ENCODE results near the gene DDX51. TPM values are rescaled to one million over a fixed set of nuclear protein-coding genes. Genes with fewer than 3 reads are reported as not detected.

The DDX51 gene
- total RNA-seq, 2 experiments from 2014 or later, result 58.0 to 59.3 TPM

DNA sequence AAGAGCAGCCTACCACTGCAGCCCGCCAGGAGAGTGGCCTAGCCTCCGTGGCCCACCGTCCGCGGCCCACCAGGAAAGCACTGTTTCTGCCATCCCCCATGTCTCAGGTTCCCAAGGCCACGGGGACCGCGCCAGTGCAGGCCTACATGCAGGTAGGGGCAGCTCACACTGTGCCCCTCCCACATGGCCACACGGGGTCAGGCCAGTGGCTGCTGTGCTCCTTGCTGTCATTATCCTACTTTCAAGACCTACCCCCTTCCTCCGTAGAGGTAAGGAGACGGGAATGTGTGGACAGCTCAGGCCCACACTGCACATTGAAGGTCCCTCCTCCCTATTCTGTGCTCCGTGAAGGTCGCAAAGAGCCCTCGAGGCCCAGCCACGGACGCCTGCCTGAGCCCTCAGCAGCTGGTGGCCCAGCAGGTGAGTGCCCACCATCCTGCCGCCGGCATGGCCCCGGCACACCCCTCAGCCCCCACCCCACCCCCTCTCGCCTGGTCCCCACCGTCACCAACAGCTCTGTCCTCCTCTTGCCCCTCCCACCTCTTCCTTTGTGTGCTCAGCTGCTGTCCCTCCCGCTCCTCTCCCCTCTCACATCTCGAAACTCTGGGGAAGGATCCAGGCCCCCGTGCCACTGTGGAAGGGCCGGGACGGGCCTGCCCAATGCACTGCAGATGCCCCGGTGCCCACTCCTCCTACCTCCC, 10.0 kb downstream of the DDX51 start:
- ChIA-PET POLR2A (no interaction called here), CTCF (no interaction called here)
- intact Hi-C loops (cut with DNase I, micrococcal nuclease), result no loop called here
- Mint-ChIP-seq H3K27ac (no peak overlapping the region), H3K4me1 (ENCODE audit: low read depth) (no peaks in the 10 kb centered on the region), H3K4me3 (no peak overlapping the region), H3K9me3 (no peaks in the 10 kb centered on the region), H3K36me3 (ENCODE audit: low read depth) (peaks cover 8% of the 10 kb centered on the region), H3K27me3 (no peaks in the 10 kb centered on the region)
- no peak overlapping the region for H3K4me3 ChIP-seq (ENCODE audit: low read length)
- TF ChIP-seq, protein P1, sequence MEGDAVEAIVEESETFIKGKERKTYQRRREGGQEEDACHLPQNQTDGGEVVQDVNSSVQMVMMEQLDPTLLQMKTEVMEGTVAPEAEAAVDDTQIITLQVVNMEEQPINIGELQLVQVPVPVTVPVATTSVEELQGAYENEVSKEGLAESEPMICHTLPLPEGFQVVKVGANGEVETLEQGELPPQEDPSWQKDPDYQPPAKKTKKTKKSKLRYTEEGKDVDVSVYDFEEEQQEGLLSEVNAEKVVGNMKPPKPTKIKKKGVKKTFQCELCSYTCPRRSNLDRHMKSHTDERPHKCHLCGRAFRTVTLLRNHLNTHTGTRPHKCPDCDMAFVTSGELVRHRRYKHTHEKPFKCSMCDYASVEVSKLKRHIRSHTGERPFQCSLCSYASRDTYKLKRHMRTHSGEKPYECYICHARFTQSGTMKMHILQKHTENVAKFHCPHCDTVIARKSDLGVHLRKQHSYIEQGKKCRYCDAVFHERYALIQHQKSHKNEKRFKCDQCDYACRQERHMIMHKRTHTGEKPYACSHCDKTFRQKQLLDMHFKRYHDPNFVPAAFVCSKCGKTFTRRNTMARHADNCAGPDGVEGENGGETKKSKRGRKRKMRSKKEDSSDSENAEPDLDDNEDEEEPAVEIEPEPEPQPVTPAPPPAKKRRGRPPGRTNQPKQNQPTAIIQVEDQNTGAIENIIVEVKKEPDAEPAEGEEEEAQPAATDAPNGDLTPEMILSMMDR (IDR thresholded peaks at IDR 0.05), result no peak
- no peak overlapping the region for H3K27ac ChIP-seq (ENCODE audit: low read depth in 1 of 2, low read length in 2 of 2)
- DNase-seq (no peak), ATAC-seq (ENCODE audit: poor library complexity) (no peak)
- H3K27me3 ChIP-seq (ENCODE audit: control insufficient read depth in 1 of 2, insufficient read depth in 2 of 2, low read length in 2 of 2), result no peaks in the 10 kb centered on the region
- no peaks in the 10 kb centered on the region for H3K4me1 ChIP-seq (ENCODE audit: insufficient read depth, low read length)
- peaks cover 8% of the 10 kb centered on the region for H3K36me3 ChIP-seq (ENCODE audit: insufficient read depth, low read length)
- H3K9me3 ChIP-seq (ENCODE audit: control insufficient read depth in 1 of 2, insufficient read depth in 1 of 2, low read length in 2 of 2), result peaks cover 0 to 14% of the 10 kb centered on the region in 2 experiments

DNA sequence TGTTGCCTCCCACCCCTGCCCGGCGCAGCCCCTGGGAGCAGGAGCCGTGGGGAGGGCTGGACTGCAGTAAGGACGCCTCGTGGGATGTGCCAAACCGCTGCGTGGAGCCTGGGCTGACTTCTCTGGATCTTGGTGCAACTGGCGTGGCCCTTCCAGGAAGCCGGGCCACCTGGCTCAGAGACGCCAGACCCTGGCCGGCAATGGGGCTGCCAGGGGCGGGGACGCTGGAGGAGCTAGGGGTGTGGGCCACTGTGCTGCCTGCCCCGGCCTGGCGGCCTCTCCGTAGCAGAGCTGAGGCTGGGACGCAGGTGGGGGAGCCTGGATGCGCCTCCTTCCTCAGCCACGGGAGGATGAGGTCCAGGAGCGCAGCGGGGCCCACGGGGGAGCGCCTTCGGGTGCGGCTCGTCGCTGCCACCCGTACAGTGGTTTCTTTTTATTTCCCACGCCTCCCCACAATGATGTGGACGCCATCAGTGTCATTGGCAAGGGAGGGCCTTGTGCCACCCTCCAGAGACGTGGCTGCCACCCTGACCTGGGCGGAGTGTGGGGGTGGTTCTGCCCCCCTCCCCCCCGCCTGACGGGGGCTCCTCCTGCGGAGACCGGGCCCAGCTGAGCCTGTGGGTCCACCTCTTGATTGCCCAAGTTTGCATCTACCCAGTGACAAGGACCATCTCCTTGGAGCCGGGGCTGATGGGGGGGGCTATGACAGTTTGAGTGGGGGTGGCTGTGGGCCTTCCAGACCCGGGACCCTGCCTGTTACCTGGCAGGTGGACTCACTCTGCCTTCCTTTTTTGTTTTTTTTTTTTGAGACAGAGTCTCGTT, 11.3 kb downstream of the DDX51 start:
- TF ChIP-seq, protein P1 (IDR thresholded peaks at IDR 0.05), result no peak
- ATAC-seq (ENCODE audit: poor library complexity) (no peak), DNase-seq (no peak)
- Mint-ChIP-seq H3K4me3 (no peak overlapping the region), H3K36me3 (ENCODE audit: low read depth) (peaks cover 12% of the 10 kb centered on the region), H3K4me1 (ENCODE audit: low read depth) (no peaks in the 10 kb centered on the region), H3K27me3 (no peaks in the 10 kb centered on the region), H3K9me3 (peaks cover 3% of the 10 kb centered on the region), H3K27ac (no peak overlapping the region)
- no peaks in the 10 kb centered on the region for H3K27me3 ChIP-seq (ENCODE audit: control insufficient read depth in 1 of 2, insufficient read depth in 2 of 2, low read length in 2 of 2)
- no peaks in the 10 kb centered on the region for H3K4me1 ChIP-seq (ENCODE audit: insufficient read depth, low read length)
- intact Hi-C loops (cut with DNase I, micrococcal nuclease), result no loop called here
- H3K9me3 ChIP-seq (ENCODE audit: control insufficient read depth in 1 of 2, insufficient read depth in 1 of 2, low read length in 2 of 2), result peaks cover 4 to 14% of the 10 kb centered on the region in 2 experiments
- ChIA-PET CTCF (no interaction called here), POLR2A (no interaction called here)
- peaks cover 5% of the 10 kb centered on the region for H3K36me3 ChIP-seq (ENCODE audit: insufficient read depth, low read length)
- H3K4me3 ChIP-seq (ENCODE audit: low read length), result no peak overlapping the region
- no peak overlapping the region for H3K27ac ChIP-seq (ENCODE audit: low read depth in 1 of 2, low read length in 2 of 2)

- ChIA-PET POLR2A (no interaction called here), CTCF (no interaction called here)
- Histone ChIP-seq H3K9me3 (ENCODE audit: control insufficient read depth in 1 of 2, insufficient read depth in 1 of 2, low read length in 2 of 2) (peaks cover 7 to 14% of the 10 kb centered on the region in 2 experiments), H3K4me1 (ENCODE audit: insufficient read depth, low read length) (no peaks in the 10 kb centered on the region), H3K27ac (ENCODE audit: low read depth in 1 of 2, low read length in 2 of 2) (no peak overlapping the region), H3K36me3 (ENCODE audit: insufficient read depth, low read length) (peaks cover 9% of the 10 kb centered on the region), H3K27me3 (ENCODE audit: control insufficient read depth in 1 of 2, insufficient read depth in 2 of 2, low read length in 2 of 2) (no peaks in the 10 kb centered on the region), H3K4me3 (ENCODE audit: low read length) (no peak overlapping the region)
- TF ChIP-seq, protein P1 (IDR thresholded peaks at IDR 0.05), result no peak
- intact Hi-C loops (cut with DNase I, micrococcal nuclease), result no loop called here
- DNase-seq (no peak), ATAC-seq (ENCODE audit: poor library complexity) (no peak)
- Mint-ChIP-seq H3K27ac (no peak overlapping the region), H3K4me1 (ENCODE audit: low read depth) (no peaks in the 10 kb centered on the region), H3K4me3 (no peak overlapping the region), H3K9me3 (peaks cover 3% of the 10 kb centered on the region), H3K36me3 (ENCODE audit: low read depth) (peaks cover 14% of the 10 kb centered on the region), H3K27me3 (no peaks in the 10 kb centered on the region)
Measured at GRCh38 chr12:132131952-132132351, 12.2 kb downstream of the DDX51 start.
